ENCODE data around the gene MAL.

GRCh38 chr2:95056461-95057459 lies 31.3 kb downstream of the MAL start:
- TF ChIP-seq EZH2phosphoT487 (IDR thresholded peaks at IDR 0.05; ENCODE audit: low read depth, severe bottlenecking, unreplicated experiment) (no peak), CTCF (IDR thresholded peaks at IDR 0.05; ENCODE audit: poor library complexity) (no peak), EZH2 (IDR thresholded peaks at IDR 0.05; ENCODE audit: borderline replicate concordance) (no peak)

Measured in hepatocyte (in vitro differentiated cells).